ENCODE measurements around the gene CCT6A.

CCT6A gene

GRCh38 chr7:56053993-56054392 lies 2.4 kb downstream of the CCT6A start:
- Histone ChIP-seq H3K9me2 (replicated peaks; ENCODE audit: insufficient read depth, low read length) (no peaks in the 10 kb centered on the region), H3K27me3 (ENCODE audit: low read length) (no peaks in the 10 kb centered on the region), H2AFZ (ENCODE audit: low read depth, low read length, severe bottlenecking) (no peak overlapping the region), H3K4me3 (ENCODE audit: insufficient read depth, low read length, poor library complexity, severe bottlenecking) (no peak overlapping the region), H3K36me3 (ENCODE audit: low read length) (peaks cover 52% of the 10 kb centered on the region), H3K9ac (ENCODE audit: low read length) (0 out of 2 replicates have a peak overlapping the region, but pooled peaks have one; percentile 2), H3K9me3 (ENCODE audit: insufficient read depth, low read length) (no peaks in the 10 kb centered on the region), H3K4me2 (ENCODE audit: low read depth, low read length, poor library complexity, severe bottlenecking) (peak overlapping the region; percentile 70), H3F3A (ENCODE audit: insufficient read depth) (peaks cover 31% of the 10 kb centered on the region), H3K79me2 (ENCODE audit: insufficient read depth, low read length) (peaks cover 81% of the 10 kb centered on the region), H3K27ac (ENCODE audit: low read depth, low read length) (no peak overlapping the region), H4K20me1 (ENCODE audit: low read depth, low read length) (peaks cover 6% of the 10 kb centered on the region; the same call in 1 of the 2 replicates)
- TF ChIP-seq CTCF (IDR thresholded peaks at IDR 0.05; ENCODE audit: insufficient read depth, low read length, poor library complexity, severe bottlenecking) (no peak), EZH2phosphoT487 (conservative IDR thresholded peaks at IDR 0.05; ENCODE audit: low read length) (no peak)

DNA sequence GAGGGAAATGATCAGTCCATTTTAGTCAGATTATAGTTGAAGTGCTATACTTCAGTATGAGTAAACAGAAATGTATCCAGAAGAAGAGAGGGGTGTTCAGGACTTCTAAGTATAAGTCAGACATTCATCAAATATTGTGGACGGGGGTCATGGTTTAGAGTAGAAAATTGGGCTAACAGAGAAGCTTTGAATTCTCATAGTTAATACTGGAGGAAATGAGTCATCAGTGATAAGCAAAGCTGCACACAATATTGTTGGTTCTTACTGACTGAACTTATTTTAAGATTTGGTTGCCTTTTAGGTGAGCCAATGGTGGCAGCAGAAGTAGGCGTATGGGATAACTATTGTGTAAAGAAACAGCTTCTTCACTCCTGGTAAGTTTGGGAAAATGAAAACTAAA lies 10.8 kb downstream of the CCT6A start:
- no peak for TF ChIP-seq CTCF (IDR thresholded peaks at IDR 0.05; ENCODE audit: insufficient read depth, low read length, poor library complexity, severe bottlenecking)
- no peak for TF ChIP-seq EZH2phosphoT487 (conservative IDR thresholded peaks at IDR 0.05; ENCODE audit: low read length)
- Histone ChIP-seq H3K79me2 (ENCODE audit: insufficient read depth, low read length) (peaks cover 40% of the 10 kb centered on the region), H3K9me2 (replicated peaks; ENCODE audit: insufficient read depth, low read length) (no peaks in the 10 kb centered on the region), H3F3A (ENCODE audit: insufficient read depth) (peaks cover 63% of the 10 kb centered on the region), H3K36me3 (ENCODE audit: low read length) (peaks cover 58% of the 10 kb centered on the region), H3K9me3 (ENCODE audit: insufficient read depth, low read length) (no peaks in the 10 kb centered on the region), H3K4me2 (ENCODE audit: low read depth, low read length, poor library complexity, severe bottlenecking) (no peak overlapping the region), H2AFZ (ENCODE audit: low read depth, low read length, severe bottlenecking) (no peak overlapping the region), H4K20me1 (ENCODE audit: low read depth, low read length) (peaks cover 8% of the 10 kb centered on the region; the same call in 1 of the 2 replicates), H3K27me3 (ENCODE audit: low read length) (no peaks in the 10 kb centered on the region), H3K4me3 (ENCODE audit: insufficient read depth, low read length, poor library complexity, severe bottlenecking) (no peak overlapping the region), H3K9ac (ENCODE audit: low read length) (no peak overlapping the region), H3K27ac (ENCODE audit: low read depth, low read length) (peak overlapping the region; percentile 75; the same call in 1 of the 2 replicates)

DNA sequence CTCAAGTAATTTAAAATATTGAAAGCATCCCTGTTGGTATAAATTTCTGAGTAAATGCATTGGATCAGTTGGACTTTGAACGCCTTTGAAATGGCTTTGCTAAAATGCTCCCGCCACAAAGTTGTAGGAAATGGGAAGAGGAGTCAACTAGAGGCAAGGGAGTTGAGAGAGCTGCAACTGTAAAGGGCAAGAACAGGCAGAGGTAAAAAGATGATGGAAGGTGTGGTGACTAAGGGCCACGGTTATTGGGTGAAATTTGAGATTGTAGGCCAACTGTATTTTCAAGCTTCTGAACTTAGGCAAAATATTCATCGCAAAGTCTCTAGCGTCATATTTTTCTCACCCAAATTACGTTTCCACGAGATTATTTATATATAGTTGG lies 11.9 kb downstream of the CCT6A start:
- H4K20me1 ChIP-seq (ENCODE audit: low read depth, low read length): peaks cover 8% of the 10 kb centered on the region; the same call in 1 of the 2 replicates
- no peak overlapping the region for H3K4me3 ChIP-seq (ENCODE audit: insufficient read depth, low read length, poor library complexity, severe bottlenecking)
- no peaks in the 10 kb centered on the region for H3K9me2 ChIP-seq (replicated peaks; ENCODE audit: insufficient read depth, low read length)
- no peak overlapping the region for H2AFZ ChIP-seq (ENCODE audit: low read depth, low read length, severe bottlenecking)
- no peaks in the 10 kb centered on the region for H3K9me3 ChIP-seq (ENCODE audit: insufficient read depth, low read length)
- H3K36me3 ChIP-seq (ENCODE audit: low read length): peaks cover 50% of the 10 kb centered on the region
- peak overlapping the region; percentile 96 for H3K4me2 ChIP-seq (ENCODE audit: low read depth, low read length, poor library complexity, severe bottlenecking)
- H3K27me3 ChIP-seq (ENCODE audit: low read length): no peaks in the 10 kb centered on the region
- H3F3A ChIP-seq (ENCODE audit: insufficient read depth): peaks cover 57% of the 10 kb centered on the region
- H3K79me2 ChIP-seq (ENCODE audit: insufficient read depth, low read length): peaks cover 36% of the 10 kb centered on the region
- H3K9ac ChIP-seq (ENCODE audit: low read length): peak overlapping the region; percentile 90
- H3K27ac ChIP-seq (ENCODE audit: low read depth, low read length): peak overlapping the region; percentile 75
- TF ChIP-seq CTCF (IDR thresholded peaks at IDR 0.05; ENCODE audit: insufficient read depth, low read length, poor library complexity, severe bottlenecking) (no peak), EZH2phosphoT487 (conservative IDR thresholded peaks at IDR 0.05; ENCODE audit: low read length) (no peak)

Measured in SU-DHL-6 (cell line).